HCT116 (cell line): ENCODE data around the gene DLG2. TPM values are rescaled to one million over a fixed set of nuclear protein-coding genes. Genes with fewer than 3 reads are reported as not detected.
"Not testable (repeated sequence)": the region's sequence is repeated elsewhere in the genome, so short reads cannot be mapped to it uniquely, and the experiment has no call there.

Experiments used
- ATAC-seq: fragments of 200-7000 bp; cut with Tn5 transposase; 2 replicates; pipeline ENCODE4 v1.9.1; 2020; ENCODE audit warnings: mild to moderate bottlenecking, moderate library complexity
- BruUV-seq: library from RNA; stranded (reverse); fragments of 400-500 nt; replicated peaks from 2 replicates; lab custom pipeline; 2021; lab: Mats Ljungman, UMichigan
- CTCF ChIA-PET: fragments of 300-600 bp; sonication (Branson Sonifier 250); formaldehyde crosslinking; loops from one replicate; lab custom pipeline; 2021; ENCODE audit warnings: antibody characterized with exemption; lab: Charles Lee
- POLR2A ChIA-PET: fragments of 300-600, 350-600 bp; sonication (Branson Sonifier 250); formaldehyde crosslinking; loops from one replicate; lab custom pipeline; 2021; ENCODE audit warnings: antibody characterized with exemption; lab: Charles Lee
- RAD21 ChIA-PET, 2 experiments: fragments of 300-600 bp; sonication (Branson Sonifier 250); formaldehyde crosslinking; loops; one replicate each; lab custom pipeline; 2023; ENCODE audit warnings: low total read pairs in 2 of 2; ENCODE audit not compliant: uncharacterized antibody in 2 of 2, unreplicated experiment in 2 of 2, low non-redundant PET in 1 of 2; lab: Charles Lee
- DNase-seq: peaks from one replicate; pipeline ENCODE4 v3.0.0-alpha.2; 2010; ENCODE audit warnings: low read depth, low spot score
- H2AFZ ChIP-seq: fragments of 200-600 bp; shearing (Covaris generic), sonication (generic); 2 replicates; pipeline ENCODE4 v1.6.1; 2017; ENCODE audit warnings: low read depth, mixed run types, mixed read lengths, antibody characterized with exemption, low read length; ENCODE audit not compliant: poor library complexity, severe bottlenecking
- H3K27ac ChIP-seq: 2 replicates; pipeline ENCODE4 v1.5.1; 2012; ENCODE audit warnings: low read depth, low read length
- H3K27me3 ChIP-seq: fragments of 200-600 bp; sonication (generic); 2 replicates; pipeline ENCODE4 v1.6.1; 2016; ENCODE audit warnings: mixed run types, low read length, mixed read lengths; ENCODE audit not compliant: insufficient read depth
- H3K36me3 ChIP-seq, 2 experiments: fragments of 200-500 bp in 1 of 2; fragments of 200-600 bp in 1 of 2; sonication (Bioruptor generic) in 1 of 2; sonication (generic) in 1 of 2; 2 replicates each; pipeline versions ENCODE4 v1.5.1 to v1.6.1; 2014 to 2016; ENCODE audit warnings: low read length in 2 of 2, inconsistent platforms in 1 of 2, mixed read lengths in 1 of 2, mixed run types in 1 of 2; ENCODE audit not compliant: insufficient read depth in 2 of 2, control insufficient read depth in 1 of 2
- H3K4me1 ChIP-seq, 2 experiments: fragments of 200-600 bp in 1 of 2; sonication (generic) in 1 of 2; 2 replicates each; pipeline versions ENCODE4 v1.5.1 to v1.6.1; 2012 to 2017; ENCODE audit warnings: low read length in 2 of 2, inconsistent platforms in 1 of 2, mild to moderate bottlenecking in 1 of 2, mixed read lengths in 1 of 2, mixed run types in 1 of 2, moderate library complexity in 1 of 2; ENCODE audit not compliant: insufficient read depth in 2 of 2, control insufficient read depth in 1 of 2
- H3K4me2 ChIP-seq: fragments of 200-600 bp; sonication (generic); 2 replicates; pipeline ENCODE4 v1.6.1; 2017; ENCODE audit warnings: mixed run types, low read length, mixed read lengths
- H3K4me3 ChIP-seq, 2 experiments: fragments of 200-600 bp in 1 of 2; sonication (generic) in 1 of 2; replicated peaks in 1 of 2; 2 replicates each; pipeline ENCODE4 v1.5.1; 2011 to 2016; ENCODE audit warnings: low read length in 2 of 2, control low read depth in 1 of 2, low read depth in 1 of 2, mild to moderate bottlenecking in 1 of 2, mixed read lengths in 1 of 2, mixed run types in 1 of 2
- H3K79me2 ChIP-seq: fragments of 200-600 bp; sonication (generic); 2 replicates; pipeline ENCODE4 v1.6.1; 2017; ENCODE audit warnings: mild to moderate bottlenecking, mixed run types, low read length, moderate library complexity, mixed read lengths; ENCODE audit not compliant: insufficient read depth
- H3K9ac ChIP-seq: fragments of 200-600 bp; sonication (generic); 2 replicates; pipeline ENCODE4 v1.6.1; 2016; ENCODE audit warnings: low read length, mixed read lengths
- H3K9me2 ChIP-seq: fragments of 200-600 bp; sonication (generic), shearing (Covaris generic); 2 replicates; pipeline ENCODE4 v1.6.1; 2017; ENCODE audit warnings: mixed run types, mild to moderate bottlenecking, moderate library complexity; ENCODE audit not compliant: insufficient read depth
- H3K9me3 ChIP-seq, 2 experiments: fragments of 200-500 bp in 1 of 2; fragments of 200-600 bp in 1 of 2; sonication (Bioruptor generic) in 1 of 2; sonication (generic) in 1 of 2; 2 replicates each; pipeline ENCODE4 v1.6.1; 2014 to 2017; ENCODE audit warnings: low read length in 2 of 2, mixed read lengths in 2 of 2, inconsistent platforms in 1 of 2, low read depth in 1 of 2, mild to moderate bottlenecking in 1 of 2, mixed run types in 1 of 2, moderate library complexity in 1 of 2; ENCODE audit not compliant: control insufficient read depth in 1 of 2, insufficient read depth in 1 of 2
- H4K20me1 ChIP-seq: fragments of 200-600 bp; sonication (generic), shearing (Covaris generic); 2 replicates; pipeline ENCODE4 v1.6.1; 2017; ENCODE audit warnings: mixed run types, mild to moderate bottlenecking, moderate library complexity; ENCODE audit not compliant: insufficient read depth
- CTCF ChIP-seq, 3 experiments: fragments of 200-600 bp in 1 of 3; sonication (generic) in 1 of 3; IDR thresholded peaks in 2 of 3; conservative IDR thresholded peaks in 1 of 3; 2 replicates each; pipeline ENCODE4 v1.5.1; 2012 to 2017; ENCODE audit warnings: low read depth in 2 of 3, low read length in 2 of 3, antibody characterized with exemption in 1 of 3, borderline replicate concordance in 1 of 3, control low read depth in 1 of 3, mild to moderate bottlenecking in 1 of 3, mixed read lengths in 1 of 3, mixed run types in 1 of 3, moderate library complexity in 1 of 3; ENCODE audit not compliant: insufficient read depth in 1 of 3
- EZH2 ChIP-seq: fragments of 200-600 bp; sonication (generic); IDR thresholded peaks from 2 replicates; pipeline ENCODE4 v1.6.1; 2017; ENCODE audit warnings: antibody characterized with exemption, mixed run types
- EZH2phosphoT487 ChIP-seq: fragments of 200-600 bp; IDR thresholded peaks from 2 replicates; pipeline ENCODE4 v1.6.1; 2018; ENCODE audit warnings: antibody characterized with exemption, borderline replicate concordance
- MAX ChIP-seq: IDR thresholded peaks from 2 replicates; pipeline ENCODE4 v1.6.1; 2012
- SP1 ChIP-seq: IDR thresholded peaks from 2 replicates; pipeline ENCODE4 v1.6.1; 2012; ENCODE audit warnings: low read depth
- TCF7L2 ChIP-seq: IDR thresholded peaks from 2 replicates; pipeline ENCODE4 v1.7.0; 2011; ENCODE audit warnings: borderline replicate concordance, inconsistent platforms; ENCODE audit not compliant: insufficient read depth, insufficient read length; ENCODE audit errors: extremely low read depth
- ZNF274 ChIP-seq: fragments of 200-500 bp; sonication (Bioruptor generic); IDR thresholded peaks from 2 replicates; pipeline ENCODE4 v1.6.1; 2014; ENCODE audit warnings: mild to moderate bottlenecking, low read depth, low read length, inconsistent platforms
- intact Hi-C: fragments of 100-400 bp; cut with micrococcal nuclease; formaldehyde crosslinking; loops from 2 replicates; pipeline ENCODE4 v1.10.0; 2022
- total RNA-seq: library from RNA; stranded (reverse); gene quantifications from one replicate; pipeline ENCODE4 v1.2.1, GENCODE V29; 2021; ENCODE audit not compliant: unreplicated experiment

Gene DLG2
- total RNA-seq, 1 experiment from 2014 or later: 2.4 TPM

- RAD21 ChIA-PET: no interaction called here
- no peak overlapping the region for H3K4me2 ChIP-seq
- H3K36me3 ChIP-seq: no peaks in the 10 kb centered on the region
- DNase-seq (no peak), ATAC-seq (no peak)
- intact Hi-C loops: no loop called here
- no peak overlapping the region for H3K27ac ChIP-seq
- no peaks in the 10 kb centered on the region for H3K9me2 ChIP-seq
- no peak overlapping the region for H3K4me3 ChIP-seq
- no peaks in the 10 kb centered on the region for H3K79me2 ChIP-seq
- CTCF ChIA-PET: no interaction called here
- no peak overlapping the region for H3K9ac ChIP-seq
- H3K9me3 ChIP-seq: no peaks in the 10 kb centered on the region
- H4K20me1 ChIP-seq: no peaks in the 10 kb centered on the region
- POLR2A ChIA-PET: no interaction called here
- H3K27me3 ChIP-seq: 0 out of 2 replicates have a peak, but pooled peaks cover 10% of the 10 kb centered on the region
- BruUV-seq: no TSS peak
- TF ChIP-seq CTCF (IDR thresholded peaks at IDR 0.05 in 2 of 3, conservative IDR thresholded peaks at IDR 0.05 in 1 of 3; ENCODE audit: borderline replicate concordance in 1 of 3, insufficient read depth in 1 of 3, low read depth in 2 of 3, low read length in 2 of 3) (no peak), TCF7L2 (no peak), SP1 (no peak), EZH2phosphoT487 (no peak), EZH2 (no peak), MAX (no peak), ZNF274 (no peak)
- TF ChIP-seq, all 23 proteins: peak for 0
- H2AFZ ChIP-seq: no peak overlapping the region
- no peaks in the 10 kb centered on the region for H3K4me1 ChIP-seq
Observed at GRCh38 chr11:83599066-83599465, 2028.1 kb downstream of the DLG2 start.

GRCh38 chr11:83587797-83588196, 2039.3 kb downstream of the DLG2 start:
- H3K9me2 ChIP-seq, BruUV-seq, H3K9me3 ChIP-seq, H3K27me3 ChIP-seq, H4K20me1 ChIP-seq, H3K9ac ChIP-seq, CTCF ChIA-PET, H2AFZ ChIP-seq, POLR2A ChIA-PET, RAD21 ChIA-PET, intact Hi-C loops, H3K4me3 ChIP-seq, H3K27ac ChIP-seq, H3K36me3 ChIP-seq, DNase-seq, H3K4me1 ChIP-seq, ATAC-seq, H3K4me2 ChIP-seq, H3K79me2 ChIP-seq: not testable (repeated sequence)
